HG02678 (cell line): ENCODE measurements around the gene CIDEC.
"Not testable (repeated sequence)": the region's sequence is repeated elsewhere in the genome, so short reads cannot be mapped to it uniquely, and the experiment has no call there.

ENCODE experiments used
- ATAC-seq: cut with Tn5 transposase; IDR thresholded peaks from one replicate; pipeline ENCODE4 v1.9.1; 2021; ENCODE audit warnings: mild to moderate bottlenecking, moderate library complexity; ENCODE audit not compliant: unreplicated experiment

Gene CIDEC

DNA sequence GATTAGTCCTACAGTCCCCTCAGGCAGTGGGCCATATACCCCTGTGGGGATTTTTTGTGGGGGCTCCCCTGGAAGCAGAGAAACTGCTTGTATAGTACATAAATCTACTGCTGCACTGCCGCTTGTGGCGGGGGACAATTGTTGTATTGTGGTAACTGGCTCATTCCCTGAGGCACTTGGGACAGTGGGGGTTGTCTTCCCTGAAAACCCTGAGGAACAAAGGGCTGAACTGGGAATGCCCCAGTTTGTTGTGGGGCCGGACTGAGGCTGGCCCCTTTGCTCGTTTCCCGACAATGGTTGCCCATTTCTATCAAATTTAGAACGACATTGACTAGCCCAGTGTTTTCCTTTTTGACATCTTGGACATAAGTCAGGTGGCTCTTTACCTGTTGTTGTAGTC is 28.7 kb downstream of the CIDEC start:
- not testable (repeated sequence) for ATAC-seq

DNA sequence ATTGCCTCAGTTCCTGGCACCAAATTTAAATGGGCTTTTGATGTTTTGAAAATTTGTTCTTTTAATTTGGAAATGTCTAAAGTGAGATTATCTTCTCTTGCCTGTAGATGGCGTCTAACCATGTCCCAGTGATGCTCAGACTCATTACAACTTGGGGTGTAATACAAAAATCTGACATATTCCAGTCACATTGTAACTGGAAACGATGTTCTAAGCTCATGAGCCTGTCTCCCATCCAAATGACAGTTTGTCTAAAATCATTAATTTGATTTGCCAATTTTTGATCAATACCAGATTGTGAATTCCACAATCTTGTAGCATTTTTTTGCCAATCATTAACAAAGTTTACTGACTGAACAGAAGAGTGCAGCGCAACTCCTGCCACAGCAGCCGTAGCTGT is 31.2 kb downstream of the CIDEC start:
- ATAC-seq, result not testable (repeated sequence)

DNA sequence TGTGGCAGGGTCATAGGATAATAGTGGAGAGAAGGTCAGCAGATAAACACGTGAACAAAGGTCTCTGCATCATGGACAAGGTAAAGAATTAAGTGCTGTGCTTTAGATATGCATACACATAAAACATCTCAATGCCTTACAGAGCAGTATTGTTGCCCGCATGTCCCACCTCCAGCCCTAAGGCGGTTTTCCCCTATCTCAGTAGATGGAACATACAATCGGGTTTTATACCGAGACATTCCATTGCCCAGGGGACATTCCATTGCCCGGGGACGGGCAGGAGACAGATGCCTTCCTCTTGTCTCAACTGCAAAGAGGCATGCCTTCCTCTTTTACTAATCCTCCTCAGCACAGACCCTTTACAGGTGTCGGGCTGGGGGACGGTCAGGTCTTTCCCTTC is 32.2 kb downstream of the CIDEC start:
- not testable (repeated sequence) for ATAC-seq

DNA sequence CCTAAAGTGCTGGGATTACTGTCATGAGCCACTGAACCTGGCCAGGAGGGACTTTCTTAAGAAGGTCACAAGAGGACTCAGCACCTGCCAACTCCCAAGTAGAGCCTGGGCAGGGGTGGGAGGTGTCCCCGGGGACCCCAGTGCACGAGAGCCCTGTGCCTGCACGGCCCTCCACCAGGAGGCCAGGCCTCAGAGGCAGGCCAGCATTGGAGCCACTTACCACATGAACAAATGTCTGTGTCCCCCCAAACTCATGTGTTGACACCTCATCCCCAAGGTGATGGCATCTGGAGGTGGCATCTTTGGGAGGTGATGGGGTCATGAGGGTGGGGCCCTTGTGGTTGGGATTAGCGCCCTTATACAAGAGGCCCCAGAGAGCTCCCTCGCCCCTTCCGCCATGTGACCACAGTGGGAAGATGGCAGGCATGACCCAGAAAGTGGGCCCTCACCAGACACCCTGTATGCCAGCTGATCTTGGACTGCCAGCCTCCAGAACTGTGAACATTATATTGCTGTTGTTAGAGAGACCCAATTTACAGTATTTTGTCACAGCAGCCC is 33.0 kb downstream of the CIDEC start:
- no peak for ATAC-seq

DNA sequence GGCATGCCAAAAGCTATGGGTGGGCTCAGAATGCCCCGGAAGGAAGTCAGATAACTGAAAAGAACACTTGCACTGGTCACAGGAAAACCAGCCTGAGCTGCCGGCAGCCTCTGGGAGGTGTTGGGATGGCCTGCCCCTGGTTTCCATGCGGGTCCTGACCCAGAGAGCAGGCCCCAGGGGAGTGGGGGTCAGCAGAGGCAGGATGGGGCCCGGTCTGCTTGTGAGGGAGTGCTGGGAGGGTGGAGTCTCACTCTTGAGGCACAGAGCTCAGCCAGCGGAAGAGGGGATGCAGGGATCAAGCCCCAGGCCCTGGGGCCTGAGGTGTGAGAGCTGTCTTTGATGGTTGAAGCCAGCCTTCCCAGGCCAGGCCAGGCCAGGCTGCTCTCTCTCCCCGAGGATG is 33.8 kb downstream of the CIDEC start:
- no peak for ATAC-seq

DNA sequence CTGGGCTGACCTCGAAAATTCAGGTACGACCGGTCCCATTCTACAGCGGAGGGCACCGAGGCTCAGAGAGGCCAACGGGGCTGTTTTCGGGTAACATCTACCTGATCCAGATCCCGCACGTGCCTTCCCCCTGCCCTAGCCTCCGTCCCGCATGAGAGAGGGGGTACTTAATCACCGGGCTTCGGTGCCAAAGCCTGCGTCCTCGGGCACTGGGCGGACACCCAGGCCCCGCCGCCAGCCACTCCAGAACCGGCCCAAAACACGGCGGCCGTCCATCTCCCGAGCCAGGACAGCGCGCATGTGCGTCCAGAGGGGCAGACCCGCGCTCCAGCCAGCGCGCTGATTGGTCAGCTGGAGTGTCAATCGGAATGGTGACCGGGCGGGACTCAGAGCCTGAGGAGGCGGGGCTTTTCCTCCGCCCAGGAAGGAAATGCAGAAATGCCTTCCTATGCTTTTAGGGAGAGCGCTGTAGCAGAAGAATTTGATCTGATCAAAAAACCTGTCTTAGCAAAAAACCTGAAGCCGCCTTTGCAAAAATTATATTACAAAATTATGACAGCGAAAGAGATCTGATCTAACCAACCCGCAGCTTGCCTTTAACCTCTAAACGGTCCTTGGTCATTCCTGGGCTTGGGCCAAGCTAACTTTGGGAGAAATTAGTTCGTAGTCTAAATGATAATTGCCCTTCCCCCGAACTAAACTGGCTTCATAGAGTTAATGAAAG is 36.2 kb downstream of the CIDEC start, which contains the start of gene RPUSD3:
RPUSD3 (minus strand) TSS at position 294 of the 724 bp plus-strand sequence; CDS start at position 276, 18 bp downstream.
- peak; percentile 99 for ATAC-seq

DNA sequence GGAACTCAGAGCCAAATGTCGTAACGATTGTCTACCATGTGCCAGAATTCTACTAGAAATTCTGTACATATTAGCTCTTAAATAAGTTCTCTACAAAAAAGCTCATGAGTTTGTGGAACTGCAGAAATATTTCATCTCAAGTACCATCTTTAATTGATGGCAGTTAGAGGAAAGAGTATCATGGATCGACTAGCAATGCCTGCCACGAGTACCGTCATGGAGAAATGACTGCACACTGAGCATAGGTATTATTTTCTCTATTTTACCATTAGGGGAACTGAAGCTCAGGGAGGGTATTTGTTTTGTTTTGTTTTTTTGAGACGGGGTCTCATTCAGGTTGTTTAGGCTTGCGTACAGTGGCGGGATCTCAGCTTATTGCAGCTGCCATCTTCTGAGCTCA is 39.0 kb downstream of the CIDEC start:
- ATAC-seq, result no peak

DNA sequence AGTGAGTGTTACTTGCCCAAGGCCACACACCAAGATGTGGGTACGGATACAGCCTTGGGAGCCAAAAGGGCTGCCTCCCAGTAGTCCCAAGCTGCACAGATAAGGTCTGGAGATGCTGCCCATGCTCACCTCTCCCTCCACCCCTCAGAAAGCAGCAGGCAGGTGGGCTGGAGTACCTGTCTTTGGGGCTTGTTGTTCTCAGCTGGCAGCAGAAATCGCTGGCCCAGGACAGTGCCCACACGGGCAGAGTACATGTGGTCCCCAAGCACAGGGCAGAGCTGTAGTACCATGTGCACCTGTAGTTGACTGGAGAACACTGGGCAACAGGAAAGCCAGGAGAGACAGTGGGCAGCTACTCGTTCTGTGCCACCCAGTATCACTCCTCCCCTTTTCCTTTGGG is 41.2 kb downstream of the CIDEC start:
- ATAC-seq, result no peak

DNA sequence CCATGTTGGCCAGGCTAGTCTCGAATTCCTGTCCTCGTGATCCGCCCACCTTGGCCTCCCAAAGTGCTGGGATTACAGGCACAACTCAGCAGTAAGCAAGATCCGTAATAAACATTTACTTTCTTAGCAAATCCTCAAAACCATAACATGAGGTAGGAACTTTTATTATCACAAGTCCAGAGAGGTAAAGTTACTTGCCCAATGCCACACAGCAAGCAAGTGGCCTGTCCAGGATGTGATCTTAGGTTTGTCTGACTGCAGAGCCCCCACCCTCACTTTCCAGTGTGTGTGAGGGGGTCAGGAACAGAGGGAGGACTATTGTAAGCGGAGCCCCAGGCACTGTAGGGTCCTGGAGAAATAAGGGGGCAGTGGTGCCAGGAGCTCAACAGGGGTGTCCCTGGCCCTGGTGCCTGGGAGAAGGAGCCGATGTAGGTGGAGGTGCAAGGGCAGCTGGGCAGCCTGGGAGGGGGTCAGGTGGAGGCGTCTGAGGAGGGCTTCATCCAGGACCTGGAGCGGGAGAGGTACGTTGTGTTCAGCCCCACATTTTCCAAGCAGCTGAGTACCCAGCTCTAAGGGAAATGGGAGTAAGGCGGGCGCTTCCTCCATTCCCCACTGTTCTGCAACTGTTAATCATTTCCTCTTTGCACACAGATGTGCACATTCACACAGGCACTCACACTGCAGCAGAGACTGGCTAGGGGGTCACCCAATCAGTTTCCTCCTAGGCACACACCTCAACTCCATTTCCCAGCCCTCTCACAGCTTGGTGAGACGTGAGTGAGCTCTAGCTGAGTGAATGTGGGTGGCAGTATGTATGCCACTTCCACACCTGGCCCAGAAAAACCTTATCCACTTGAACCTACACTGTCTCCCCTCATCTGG is 42.1 kb downstream of the CIDEC start:
- no peak for ATAC-seq

DNA sequence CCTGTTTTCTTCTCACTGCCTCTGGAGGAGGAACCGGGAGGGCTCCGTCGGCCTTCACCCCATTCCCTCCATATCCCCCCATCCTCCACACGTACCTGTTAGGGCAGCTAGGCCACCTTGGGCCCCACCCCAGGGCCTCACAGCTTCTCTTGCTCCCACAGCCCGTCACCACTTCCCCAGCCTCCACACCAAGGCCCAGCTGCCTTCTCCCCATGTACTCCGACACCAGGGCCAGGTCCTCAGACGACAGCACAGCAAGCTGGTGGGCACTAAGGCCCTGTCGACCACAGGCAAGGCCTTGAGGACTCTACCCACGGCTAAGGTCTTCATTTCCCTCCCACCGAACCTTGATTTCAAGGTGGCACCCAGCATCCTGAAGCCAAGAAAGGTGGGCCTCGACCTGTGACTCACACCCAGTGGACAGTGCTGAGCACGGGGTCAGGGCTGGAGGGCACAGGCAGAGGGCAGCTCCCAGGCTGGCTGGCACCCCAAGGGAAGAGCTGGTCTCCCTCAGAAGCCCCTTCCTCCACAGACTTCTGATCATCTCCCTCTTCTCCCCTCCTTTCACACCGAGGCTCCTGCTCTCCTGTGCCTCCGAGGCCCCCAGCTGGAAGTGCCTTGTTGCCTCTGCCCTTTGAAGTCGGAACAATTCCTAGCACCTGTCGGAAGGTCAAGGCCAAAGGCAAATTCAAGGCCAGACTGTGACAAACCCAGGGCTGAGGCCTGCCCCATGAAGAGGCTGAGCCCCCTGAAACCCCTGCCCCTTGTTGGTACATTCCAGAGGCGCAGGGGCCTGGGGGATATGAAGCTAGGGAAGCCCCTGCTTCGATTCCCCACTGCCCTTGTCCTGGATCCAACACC is 45.3 kb downstream of the CIDEC start:
- no peak for ATAC-seq

DNA sequence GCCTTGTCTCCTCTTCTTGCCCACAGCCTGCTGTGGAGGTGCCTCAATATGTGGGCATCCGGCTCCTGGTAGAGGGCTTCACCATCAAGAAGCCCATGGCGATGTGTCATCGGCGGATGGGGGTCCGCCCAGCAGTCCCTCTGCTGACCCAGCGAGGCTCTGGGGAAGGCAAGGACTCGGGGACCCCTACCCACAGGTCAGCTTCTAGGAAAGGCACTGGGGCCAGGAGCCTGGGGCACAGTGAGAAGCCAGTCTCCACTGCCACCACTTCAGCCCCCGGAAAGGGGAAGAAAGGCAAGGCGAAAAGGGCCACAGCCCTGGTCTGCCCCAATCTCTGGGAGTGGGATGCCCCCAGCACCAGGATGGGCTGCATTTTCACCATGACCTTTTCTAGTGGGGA is 47.0 kb downstream of the CIDEC start:
- no peak for ATAC-seq

DNA sequence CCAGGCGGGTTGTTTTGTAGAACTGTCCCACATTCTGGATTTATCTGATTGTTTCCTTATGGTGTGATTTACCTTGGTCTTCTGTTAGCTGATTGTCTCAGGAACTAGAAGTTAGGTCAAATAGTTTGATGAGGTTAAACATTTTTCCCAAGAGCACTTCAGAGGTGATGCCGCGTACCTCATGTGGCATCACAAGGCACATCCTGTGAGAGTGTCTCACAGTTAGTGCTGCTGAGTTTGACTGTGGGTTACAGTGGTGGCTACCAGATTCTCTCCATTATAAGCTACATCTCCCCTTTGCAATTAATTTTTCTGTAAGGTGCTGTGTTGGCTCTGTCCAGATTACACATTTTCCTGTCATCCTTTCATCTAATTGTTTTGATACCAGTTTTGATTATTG is 48.8 kb downstream of the CIDEC start:
- ATAC-seq, result no peak

DNA sequence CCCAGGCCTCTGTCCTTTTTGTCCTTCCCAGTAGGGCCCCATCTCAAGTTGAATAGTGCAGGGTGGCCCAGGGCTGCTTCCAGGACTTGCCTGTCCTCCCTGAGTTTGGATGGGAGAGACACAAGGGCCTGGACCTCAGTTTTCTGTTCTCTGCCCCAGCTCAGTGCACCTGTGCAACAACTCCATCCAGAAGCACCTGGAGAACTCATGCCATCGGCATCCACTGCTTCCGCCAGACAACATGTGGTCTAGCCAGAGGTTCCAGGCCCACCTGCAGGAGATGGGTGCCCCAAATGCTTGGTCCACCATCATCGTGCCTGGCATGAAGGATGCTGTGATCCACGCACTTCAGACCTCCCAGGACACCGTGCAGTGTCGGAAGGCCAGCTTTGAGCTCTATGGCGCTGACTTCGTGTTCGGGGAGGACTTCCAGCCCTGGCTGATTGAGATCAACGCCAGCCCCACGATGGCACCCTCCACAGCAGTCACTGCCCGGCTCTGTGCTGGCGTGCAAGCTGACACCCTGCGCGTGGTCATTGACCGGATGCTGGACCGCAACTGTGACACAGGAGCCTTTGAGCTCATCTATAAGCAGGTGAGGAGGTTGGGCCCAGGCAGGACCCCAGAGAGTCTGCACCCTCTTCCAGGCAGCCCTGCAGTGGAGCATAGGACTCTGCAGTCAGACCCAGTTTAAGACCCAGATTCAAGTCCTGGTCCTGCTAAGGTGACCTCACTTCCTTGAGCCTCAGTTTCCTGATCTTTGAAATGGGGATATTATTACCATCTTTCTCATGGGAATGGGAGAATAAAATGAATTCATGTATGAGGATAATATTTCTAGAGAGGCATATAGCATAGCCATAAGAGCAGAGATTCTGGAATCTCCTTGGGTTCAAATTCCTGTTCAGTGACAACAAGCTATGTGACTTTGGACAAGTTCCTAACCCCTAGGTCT is 51.0 kb downstream of the CIDEC start:
- no peak for ATAC-seq

DNA sequence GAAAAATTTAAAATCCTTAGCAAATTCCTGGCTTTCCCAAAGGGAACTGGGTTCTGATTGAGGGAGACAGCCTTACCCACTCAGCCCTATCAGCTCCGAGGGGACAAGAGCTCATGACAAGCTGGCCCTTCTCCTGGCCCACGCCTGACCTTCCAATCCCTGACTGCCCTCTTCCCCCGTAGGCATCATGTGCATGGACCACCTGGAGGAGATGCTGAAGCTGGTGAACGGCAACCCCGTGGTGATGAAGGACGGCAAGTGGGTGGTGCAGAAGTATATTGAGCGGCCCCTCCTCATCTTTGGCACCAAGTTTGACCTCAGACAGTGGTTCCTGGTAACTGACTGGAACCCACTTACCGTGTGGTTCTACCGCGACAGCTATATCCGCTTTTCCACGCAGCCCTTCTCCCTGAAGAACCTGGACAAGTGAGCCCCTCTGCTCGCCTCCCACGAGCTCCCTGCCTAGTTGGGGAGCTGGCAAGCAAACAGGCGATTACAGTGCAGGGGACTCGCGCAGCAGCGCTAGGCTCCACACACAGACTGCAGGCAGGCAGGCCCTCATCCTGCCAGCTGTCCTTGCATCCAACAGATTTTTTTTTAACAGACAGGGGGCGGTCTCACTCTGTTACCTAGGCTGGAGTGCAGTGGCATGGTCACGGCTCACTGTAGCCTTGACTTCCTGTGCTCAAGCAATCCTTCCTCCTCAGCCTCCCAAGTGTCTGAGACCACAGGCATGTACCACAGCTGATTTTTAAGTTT is 53.1 kb downstream of the CIDEC start:
- ATAC-seq, result no peak

DNA sequence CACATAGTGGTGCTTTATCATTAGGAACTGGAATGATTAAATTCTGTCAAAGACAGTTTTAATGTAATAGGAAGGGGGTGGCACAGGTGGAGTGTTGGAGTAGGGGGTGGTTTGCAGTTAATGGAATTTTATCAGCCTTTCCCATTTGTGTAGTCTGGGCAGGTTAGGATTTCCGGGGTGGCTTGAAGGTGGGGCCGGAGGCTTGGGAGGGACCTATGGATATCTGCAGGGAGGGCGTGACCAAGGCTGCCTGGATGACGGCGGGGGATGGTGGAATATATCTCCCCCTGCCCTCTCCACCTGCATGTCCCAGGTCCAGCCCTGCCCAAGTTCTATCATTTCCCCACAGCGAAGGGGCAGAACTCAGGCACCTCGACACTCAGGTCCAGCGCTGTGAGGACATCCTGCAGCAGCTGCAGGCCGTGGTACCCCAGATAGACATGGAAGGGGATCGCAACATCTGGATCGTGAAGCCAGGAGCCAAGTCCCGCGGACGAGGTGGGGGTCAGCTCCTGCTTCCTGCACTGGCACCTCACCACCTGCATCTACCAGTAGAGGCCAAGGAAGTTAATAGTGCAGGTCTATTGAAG is 54.5 kb downstream of the CIDEC start:
- ATAC-seq, result no peak

DNA sequence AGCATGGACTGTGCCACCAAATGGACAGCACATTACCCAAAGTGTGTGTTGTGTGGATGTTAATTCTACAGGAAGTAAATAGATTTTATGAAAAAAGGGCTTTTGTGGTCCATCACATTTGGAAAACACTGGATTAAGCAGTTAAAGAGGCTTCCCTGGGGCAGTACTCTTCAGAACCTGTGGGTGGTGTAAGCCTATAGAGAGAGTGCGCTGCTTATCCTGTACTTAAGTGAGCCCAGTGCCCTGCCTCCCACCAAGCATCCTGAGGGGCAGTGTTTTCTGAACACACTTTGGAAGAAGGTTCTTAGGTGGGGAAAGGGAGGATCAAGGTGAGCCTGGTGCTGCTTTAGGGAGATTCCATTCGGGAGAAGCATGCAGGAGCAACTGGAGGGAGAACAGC is 59.1 kb downstream of the CIDEC start:
- no peak for ATAC-seq

DNA sequence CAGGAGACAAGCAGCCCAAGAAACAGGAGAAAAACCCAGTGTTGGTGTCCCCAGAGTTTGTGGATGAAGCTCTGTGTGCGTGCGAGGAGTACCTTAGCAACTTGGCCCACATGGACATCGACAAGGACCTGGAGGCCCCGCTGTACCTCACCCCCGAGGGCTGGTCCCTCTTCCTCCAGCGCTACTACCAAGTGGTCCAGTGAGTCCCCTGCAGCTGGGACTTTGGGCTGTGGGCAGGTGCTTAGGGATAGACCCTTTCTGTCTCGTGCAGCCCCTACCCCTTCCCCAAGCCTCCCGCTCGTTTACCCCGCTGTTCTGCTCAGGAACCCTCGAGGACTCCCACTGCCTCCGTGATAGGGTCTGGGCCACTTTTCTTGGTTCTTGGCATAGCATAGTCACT is 59.5 kb downstream of the CIDEC start:
- no peak for ATAC-seq

DNA sequence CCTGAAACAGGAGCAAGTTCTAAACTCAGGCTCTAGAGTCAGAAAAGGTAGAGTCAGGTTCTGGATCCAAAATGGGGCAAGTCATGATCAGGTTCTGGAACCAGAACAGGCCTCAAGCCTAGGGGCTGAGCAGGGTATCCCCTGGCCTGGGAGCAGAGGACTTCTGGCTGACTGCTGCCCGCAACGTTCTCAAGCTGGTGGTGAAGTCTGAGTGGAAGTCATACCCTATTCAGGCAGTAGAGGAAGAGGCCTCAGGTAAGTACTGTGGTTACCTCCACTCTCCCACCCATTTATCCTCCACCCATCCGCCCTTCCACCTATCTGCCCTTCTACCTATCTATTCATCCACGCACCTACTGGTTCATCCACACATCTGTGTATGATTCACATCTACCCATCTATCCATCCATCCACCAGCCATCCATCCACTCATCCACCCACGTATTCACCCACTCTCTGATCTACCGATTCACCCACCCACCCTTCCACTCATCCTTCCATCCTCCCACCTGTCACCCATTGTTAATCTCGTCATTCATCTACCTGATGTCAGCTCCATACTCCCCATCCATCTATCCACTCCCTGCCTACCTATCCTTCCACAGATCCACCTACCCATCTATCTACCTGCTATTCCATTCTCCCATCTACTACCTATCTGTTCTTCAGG is 61.3 kb downstream of the CIDEC start:
- no peak for ATAC-seq
